AG10803 (cell line): ENCODE results near the gene MUC5B.

ENCODE experiments used
- DNase-seq: peaks from one replicate; pipeline ENCODE4 v3.0.0; 2010; ENCODE audit warnings: low read depth
- H3K4me3 ChIP-seq: 2 replicates; pipeline ENCODE4 v1.5.1; 2011; ENCODE audit warnings: mild to moderate bottlenecking, low read length, control low read depth
- CTCF ChIP-seq: conservative IDR thresholded peaks from 2 replicates; pipeline ENCODE4 v1.5.1; 2011; ENCODE audit warnings: mild to moderate bottlenecking, low read length, control low read depth, inconsistent platforms

MUC5B gene

GRCh38 chr11:1231396-1232020 lies 8.6 kb downstream of the MUC5B start:
- TF ChIP-seq CTCF = no peak

DNA sequence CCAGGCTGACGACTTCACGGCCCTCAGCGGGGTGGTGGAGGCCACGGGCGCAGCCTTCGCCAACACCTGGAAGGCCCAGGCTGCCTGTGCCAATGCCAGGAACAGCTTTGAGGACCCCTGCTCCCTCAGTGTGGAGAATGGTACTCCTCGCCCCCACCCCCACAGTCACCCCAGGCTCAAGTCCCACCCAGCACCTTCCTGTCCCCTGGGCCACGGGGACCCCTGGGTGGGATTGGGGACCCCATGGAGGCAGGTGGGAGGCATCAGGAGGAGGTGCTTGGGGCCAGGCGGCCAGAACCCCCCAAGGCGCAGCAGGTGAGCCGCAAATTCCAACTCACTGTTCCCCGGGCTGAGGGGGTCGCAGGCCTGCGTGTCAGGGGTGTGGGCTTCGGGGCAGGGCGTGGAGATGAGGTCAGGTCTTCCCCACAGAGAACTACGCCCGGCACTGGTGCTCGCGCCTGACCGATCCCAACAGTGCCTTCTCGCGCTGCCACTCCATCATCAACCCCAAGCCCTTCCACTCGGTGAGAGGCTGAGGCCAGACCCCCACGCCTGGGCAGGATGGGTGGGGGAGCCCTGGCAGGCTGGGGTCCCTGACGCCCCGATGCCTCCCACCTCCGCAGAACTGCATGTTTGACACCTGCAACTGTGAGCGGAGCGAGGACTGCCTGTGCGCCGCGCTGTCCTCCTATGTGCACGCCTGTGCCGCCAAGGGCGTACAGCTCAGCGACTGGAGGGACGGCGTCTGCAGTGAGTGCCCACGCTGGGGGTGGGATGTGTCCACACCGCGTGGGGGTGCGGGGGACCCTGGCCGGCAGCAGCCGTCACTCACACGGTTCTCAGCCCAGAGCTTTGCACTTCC lies 9.4 kb downstream of the MUC5B start:
- no peak for TF ChIP-seq CTCF
- H3K4me3 ChIP-seq = no peak overlapping the region
- no peak for DNase-seq

More at GRCh38 chr11:1231396-1232020, 8.6 kb downstream of the MUC5B start:
- H3K4me3 ChIP-seq = no peak overlapping the region
- DNase-seq = no peak

DNA sequence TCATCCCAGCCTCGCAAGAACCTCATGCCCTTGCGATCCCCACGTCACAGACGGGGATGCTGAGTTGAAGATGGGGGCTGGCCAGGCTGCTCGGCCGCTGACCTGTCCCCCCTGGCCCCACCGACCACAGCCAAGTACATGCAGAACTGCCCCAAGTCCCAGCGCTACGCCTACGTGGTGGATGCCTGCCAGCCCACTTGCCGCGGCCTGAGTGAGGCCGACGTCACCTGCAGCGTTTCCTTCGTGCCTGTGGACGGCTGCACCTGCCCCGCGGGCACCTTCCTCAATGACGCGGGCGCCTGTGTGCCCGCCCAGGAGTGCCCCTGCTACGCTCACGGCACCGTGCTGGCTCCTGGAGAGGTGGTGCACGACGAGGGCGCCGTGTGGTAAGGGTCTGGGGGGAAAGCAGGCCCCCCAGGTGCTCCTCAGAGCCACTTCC lies 10.0 kb downstream of the MUC5B start:
- no peak for TF ChIP-seq CTCF
- H3K4me3 ChIP-seq = no peak overlapping the region
- no peak for DNase-seq

DNA sequence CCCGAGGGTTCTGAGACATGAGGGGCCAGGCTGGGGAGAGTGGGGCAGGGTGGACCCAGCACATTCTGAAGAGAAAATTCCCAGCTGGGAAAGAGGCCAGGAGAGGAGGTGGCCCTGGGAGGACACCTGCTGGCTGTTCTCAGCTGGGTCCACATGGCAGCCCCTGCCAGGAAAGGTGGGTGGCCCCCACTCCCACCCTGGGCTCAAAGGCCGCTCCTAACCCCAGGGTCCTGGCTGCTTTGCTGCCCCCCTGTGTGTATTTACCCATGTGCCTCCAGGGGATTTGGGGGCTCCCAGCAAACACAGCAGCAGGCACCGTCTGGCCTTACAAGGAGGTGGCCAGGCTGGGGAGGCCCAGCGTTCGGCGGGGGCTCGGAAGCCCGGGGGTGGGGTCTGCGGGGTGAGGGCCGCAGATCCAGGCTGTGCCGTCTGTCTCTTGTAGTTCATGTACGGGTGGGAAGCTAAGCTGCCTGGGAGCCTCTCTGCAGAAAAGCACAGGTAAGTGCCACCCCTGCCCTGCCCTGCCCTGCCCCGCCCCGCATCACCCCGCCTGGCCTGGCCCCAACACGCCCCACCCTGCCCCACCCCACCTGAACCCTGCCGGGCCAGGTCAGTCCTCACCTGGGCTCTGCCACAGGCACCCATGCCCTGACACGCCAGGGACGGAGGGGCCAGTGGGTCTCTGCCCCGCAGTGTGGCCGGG lies 10.6 kb downstream of the MUC5B start:
- no peak for TF ChIP-seq CTCF
- no peak overlapping the region for H3K4me3 ChIP-seq
- DNase-seq = no peak

- TF ChIP-seq CTCF = no peak
- no peak overlapping the region for H3K4me3 ChIP-seq
- no peak for DNase-seq
Measured at GRCh38 chr11:1234054-1234720, 11.3 kb downstream of the MUC5B start.

DNA sequence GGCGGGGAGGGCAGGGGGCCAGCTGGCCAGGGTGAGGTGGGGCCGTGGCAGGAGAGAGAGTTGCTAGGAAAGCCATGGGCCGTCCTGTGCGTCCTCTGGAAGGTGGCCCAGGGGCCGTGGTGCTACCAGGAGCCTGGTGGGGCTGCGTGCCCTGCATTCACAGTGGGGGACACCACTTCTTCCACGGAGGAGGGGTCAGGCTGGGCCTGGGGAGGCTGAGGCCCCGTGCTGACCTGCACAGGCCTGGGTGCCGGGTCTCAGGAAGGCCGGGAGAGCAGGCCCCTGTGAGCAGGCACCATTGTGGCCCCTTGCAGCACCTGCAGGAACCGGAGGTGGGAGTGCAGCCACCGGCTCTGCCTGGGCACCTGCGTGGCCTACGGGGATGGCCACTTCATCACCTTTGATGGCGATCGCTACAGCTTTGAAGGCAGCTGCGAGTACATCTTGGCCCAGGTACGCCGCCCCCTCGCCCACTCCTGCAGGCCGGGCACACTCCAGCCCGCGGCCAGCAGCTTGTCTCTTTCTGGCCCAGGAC lies 12.0 kb downstream of the MUC5B start:
- DNase-seq = no peak
- no peak for TF ChIP-seq CTCF
- H3K4me3 ChIP-seq = no peak overlapping the region
